Neural progenitor cell (in vitro differentiated cells): Measurements from ENCODE around the gene MYBPHL. TPM values are rescaled to one million over a fixed set of nuclear protein-coding genes. Genes with fewer than 3 reads are reported as not detected.
A peak's percentile ranks its signal among the peaks of the same experiment; 100 is the strongest.

Experiments used
- DNase-seq: peaks from one replicate; pipeline ENCODE4 v3.0.0-alpha.2; 2016; ENCODE audit warnings: low spot score
- H2AFZ ChIP-seq: fragments of 200-600 bp; sonication (generic); replicated peaks from 2 replicates; pipeline ENCODE4 v1.6.1; 2016; ENCODE audit warnings: antibody characterized with exemption
- H3F3A ChIP-seq: fragments of 200-600 bp; sonication (generic); 2 replicates; pipeline ENCODE4 v1.6.1; 2016; ENCODE audit warnings: antibody characterized with exemption, low read depth
- H3K27ac ChIP-seq: fragments of 200-600 bp; sonication (generic); 2 replicates; pipeline ENCODE4 v1.5.1; 2016; ENCODE audit warnings: mild to moderate bottlenecking
- H3K27me3 ChIP-seq: fragments of 200-600 bp; sonication (generic); 2 replicates; pipeline ENCODE4 v1.6.1; 2016; ENCODE audit warnings: mild to moderate bottlenecking, moderate library complexity
- H3K36me3 ChIP-seq: fragments of 200-600 bp; sonication (generic); 2 replicates; pipeline ENCODE4 v1.5.1; 2016
- H3K4me1 ChIP-seq: fragments of 200-600 bp; sonication (generic); 2 replicates; pipeline ENCODE4 v1.6.1; 2016; ENCODE audit warnings: mixed run types
- H3K4me2 ChIP-seq: fragments of 200-600 bp; sonication (generic); 2 replicates; pipeline ENCODE4 v1.6.1; 2016
- H3K4me3 ChIP-seq: fragments of 200-600 bp; sonication (generic); 2 replicates; pipeline ENCODE4 v1.5.1; 2016
- H3K79me2 ChIP-seq: fragments of 200-600 bp; sonication (generic); 2 replicates; pipeline ENCODE4 v1.6.1; 2016; ENCODE audit warnings: low read depth
- H3K9ac ChIP-seq: fragments of 200-600 bp; sonication (generic); 2 replicates; pipeline ENCODE4 v1.6.1; 2016
- H3K9me3 ChIP-seq: fragments of 200-600 bp; sonication (generic); 2 replicates; pipeline ENCODE4 v1.5.1; 2016; ENCODE audit warnings: low read depth
- H4K20me1 ChIP-seq: fragments of 200-600 bp; sonication (generic); 2 replicates; pipeline ENCODE4 v1.6.1; 2016; ENCODE audit warnings: low read depth
- H3K27ac Mint-ChIP-seq: 3 replicates; pipeline ENCODE4 v1.8.0; 2021; ENCODE audit warnings: mixed read lengths
- H3K27me3 Mint-ChIP-seq: 2 replicates; pipeline ENCODE4 v1.8.0; 2022; ENCODE audit warnings: low read depth, mild to moderate bottlenecking, inconsistent platforms, moderate library complexity, mixed read lengths; ENCODE audit not compliant: insufficient read depth
- H3K36me3 Mint-ChIP-seq: 3 replicates; pipeline ENCODE4 v1.8.0; 2021; ENCODE audit warnings: mixed read lengths
- H3K4me1 Mint-ChIP-seq: 3 replicates; pipeline ENCODE4 v1.8.0; 2021; ENCODE audit warnings: mixed read lengths
- H3K4me3 Mint-ChIP-seq: 3 replicates; pipeline ENCODE4 v1.8.0; 2021; ENCODE audit warnings: mild to moderate bottlenecking, moderate library complexity, mixed read lengths
- H3K9me3 Mint-ChIP-seq: 3 replicates; pipeline ENCODE4 v1.8.0; 2020; ENCODE audit warnings: mixed read lengths
- CTCF ChIP-seq: fragments of 200-600 bp; sonication (generic); IDR thresholded peaks from 2 replicates; pipeline ENCODE4 v1.5.1; 2017; ENCODE audit warnings: antibody characterized with exemption, mild to moderate bottlenecking
- EZH2 ChIP-seq: fragments of 200-600 bp; sonication (generic); IDR thresholded peaks from 2 replicates; pipeline ENCODE4 v1.6.1; 2017; ENCODE audit warnings: antibody characterized with exemption, mild to moderate bottlenecking, moderate library complexity
- EZH2phosphoT487 ChIP-seq: fragments of 200-600 bp; sonication (generic); IDR thresholded peaks from 2 replicates; pipeline ENCODE4 v1.6.1; 2017; ENCODE audit warnings: antibody characterized with exemption
- total RNA-seq: library from RNA; depleted of rRNA; stranded (reverse); fragments of >200 nt; gene quantifications from 2 replicates; pipeline ENCODE4 v1.2.3, GENCODE V29; 2015; ENCODE audit warnings: low replicate concordance

MYBPHL gene
- total RNA-seq, 1 donor from 2014 or later: not detected

DNA sequence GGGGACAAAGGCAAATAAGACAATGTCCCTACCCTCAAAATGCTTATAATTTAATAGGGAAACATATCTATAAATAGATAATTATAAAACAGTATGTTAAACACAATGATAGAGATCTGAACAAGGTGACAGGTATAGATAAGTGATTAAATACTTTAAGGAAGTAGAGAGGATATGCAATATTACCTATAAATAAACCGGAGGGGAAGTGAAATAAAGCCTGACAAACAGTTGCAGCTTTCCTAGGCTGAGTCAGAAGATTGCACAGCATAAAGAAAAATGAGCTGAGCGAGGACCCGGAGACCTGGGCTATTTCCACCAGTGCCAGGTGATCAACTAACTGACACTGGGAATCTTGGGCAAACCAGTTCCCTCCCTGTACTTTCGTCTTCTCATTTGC is 12.3 kb downstream of the MYBPHL start:
- no peak overlapping the region for H3K4me3 Mint-ChIP-seq
- Histone ChIP-seq H3K79me2 (no peaks in the 10 kb centered on the region), H2AFZ (no peak overlapping the region), H3K27me3 (no peaks in the 10 kb centered on the region), H3K9ac (no peak overlapping the region), H3K4me3 (no peak overlapping the region), H3K4me1 (no peaks in the 10 kb centered on the region), H3K36me3 (no peaks in the 10 kb centered on the region), H4K20me1 (no peaks in the 10 kb centered on the region), H3F3A (no peaks in the 10 kb centered on the region), H3K9me3 (no peaks in the 10 kb centered on the region), H3K27ac (no peak overlapping the region), H3K4me2 (no peak overlapping the region)
- DNase-seq: no peak
- H3K27me3 Mint-ChIP-seq: peaks cover 10% of the 10 kb centered on the region
- TF ChIP-seq CTCF: no peak
- no peak for TF ChIP-seq EZH2phosphoT487
- TF ChIP-seq EZH2: no peak
- H3K36me3 Mint-ChIP-seq: no peaks in the 10 kb centered on the region
- H3K9me3 Mint-ChIP-seq: peaks cover 3% of the 10 kb centered on the region
- H3K4me1 Mint-ChIP-seq: peaks cover 18% of the 10 kb centered on the region
- no peak overlapping the region for H3K27ac Mint-ChIP-seq

DNA sequence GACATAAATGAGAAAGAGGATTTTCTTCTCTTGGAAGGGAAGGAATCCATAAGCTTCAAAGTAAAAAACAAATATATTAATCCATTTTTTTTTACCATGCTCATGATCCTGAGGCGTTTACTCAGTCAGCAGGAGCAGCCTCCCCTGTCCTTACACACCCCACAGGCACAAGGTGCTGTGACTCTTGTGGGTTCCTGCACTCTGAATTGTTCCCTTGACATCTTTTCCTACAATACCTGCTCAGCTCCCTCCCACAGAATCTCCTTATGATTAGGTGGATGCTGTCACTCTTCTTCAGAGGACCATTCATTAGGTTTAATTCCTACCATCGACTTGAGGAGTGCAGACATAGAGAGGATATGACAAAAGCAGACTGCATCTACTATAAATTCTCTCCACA is 13.8 kb downstream of the MYBPHL start:
- Histone ChIP-seq H2AFZ (no peak overlapping the region), H3K27me3 (no peaks in the 10 kb centered on the region), H3K36me3 (no peaks in the 10 kb centered on the region), H3K9me3 (no peaks in the 10 kb centered on the region), H3K9ac (no peak overlapping the region), H3K4me1 (no peaks in the 10 kb centered on the region), H3F3A (no peaks in the 10 kb centered on the region), H3K4me3 (no peak overlapping the region), H3K27ac (no peak overlapping the region), H4K20me1 (no peaks in the 10 kb centered on the region), H3K79me2 (no peaks in the 10 kb centered on the region), H3K4me2 (no peak overlapping the region)
- peaks cover 3% of the 10 kb centered on the region for H3K27me3 Mint-ChIP-seq
- no peaks in the 10 kb centered on the region for H3K36me3 Mint-ChIP-seq
- no peaks in the 10 kb centered on the region for H3K9me3 Mint-ChIP-seq
- H3K4me3 Mint-ChIP-seq: no peak overlapping the region
- no peak overlapping the region for H3K27ac Mint-ChIP-seq
- no peak for DNase-seq
- TF ChIP-seq CTCF (no peak), EZH2 (no peak), EZH2phosphoT487 (no peak)
- H3K4me1 Mint-ChIP-seq: peaks cover 6% of the 10 kb centered on the region

DNA sequence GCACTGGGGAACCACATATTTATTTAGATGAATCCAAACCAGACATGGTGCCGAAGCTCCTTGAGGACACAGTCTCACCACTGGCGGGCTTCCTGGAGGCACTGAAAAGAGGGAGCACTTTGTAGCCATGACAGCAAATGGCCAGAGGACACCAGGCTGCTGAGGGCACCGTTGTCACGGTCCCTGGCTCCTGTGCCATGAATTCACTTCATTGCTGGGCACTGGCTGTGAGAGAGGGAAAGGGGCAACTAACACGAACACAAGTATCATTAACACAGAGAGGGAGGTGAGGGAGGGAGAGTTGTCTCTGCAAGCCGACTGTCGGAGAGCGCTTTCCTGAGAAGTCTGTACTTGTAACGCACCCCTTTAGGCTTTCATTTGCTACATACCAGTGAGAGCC is 14.4 kb downstream of the MYBPHL start:
- H3K27me3 ChIP-seq: no peaks in the 10 kb centered on the region
- H3K79me2 ChIP-seq: no peaks in the 10 kb centered on the region
- Mint-ChIP-seq H3K27ac (no peak overlapping the region), H3K4me1 (peaks cover 6% of the 10 kb centered on the region), H3K27me3 (peaks cover 4% of the 10 kb centered on the region), H3K4me3 (no peak overlapping the region), H3K9me3 (peaks cover 2% of the 10 kb centered on the region), H3K36me3 (no peaks in the 10 kb centered on the region)
- H4K20me1 ChIP-seq: no peaks in the 10 kb centered on the region
- no peak overlapping the region for H3K4me2 ChIP-seq
- H3K9ac ChIP-seq: no peak overlapping the region
- no peaks in the 10 kb centered on the region for H3F3A ChIP-seq
- peak overlapping the region; percentile 58 for H2AFZ ChIP-seq
- no peak for DNase-seq
- no peak overlapping the region for H3K27ac ChIP-seq
- H3K9me3 ChIP-seq: no peaks in the 10 kb centered on the region
- no peaks in the 10 kb centered on the region for H3K4me1 ChIP-seq
- no peak for TF ChIP-seq CTCF
- no peak for TF ChIP-seq EZH2
- TF ChIP-seq EZH2phosphoT487: no peak
- no peaks in the 10 kb centered on the region for H3K36me3 ChIP-seq
- no peak overlapping the region for H3K4me3 ChIP-seq

GRCh38 chr1:109290998-109291397 is 15.8 kb downstream of the MYBPHL start:
- no peak for DNase-seq
- Mint-ChIP-seq H3K4me1 (peaks cover 6% of the 10 kb centered on the region), H3K27ac (no peak overlapping the region), H3K4me3 (no peak overlapping the region), H3K27me3 (peaks cover 4% of the 10 kb centered on the region), H3K36me3 (no peaks in the 10 kb centered on the region), H3K9me3 (peaks cover 2% of the 10 kb centered on the region)
- H3K27ac ChIP-seq: no peak overlapping the region
- no peaks in the 10 kb centered on the region for H3K36me3 ChIP-seq
- no peaks in the 10 kb centered on the region for H3K4me1 ChIP-seq
- no peak overlapping the region for H3K4me2 ChIP-seq
- no peak for TF ChIP-seq EZH2
- TF ChIP-seq EZH2phosphoT487: no peak
- TF ChIP-seq CTCF: no peak
- no peaks in the 10 kb centered on the region for H3K27me3 ChIP-seq
- no peaks in the 10 kb centered on the region for H3K9me3 ChIP-seq
- no peak overlapping the region for H3K9ac ChIP-seq
- no peaks in the 10 kb centered on the region for H3F3A ChIP-seq
- no peak overlapping the region for H3K4me3 ChIP-seq
- peak overlapping the region; percentile 57 for H2AFZ ChIP-seq
- no peaks in the 10 kb centered on the region for H4K20me1 ChIP-seq
- H3K79me2 ChIP-seq: no peaks in the 10 kb centered on the region
